ENCODE measurements around the gene IRF8. TPM values are rescaled to one million over a fixed set of nuclear protein-coding genes. Genes with fewer than 3 reads are reported as not detected.

Gene IRF8
- total RNA-seq, 1 donor from 2014 or later, result not detected

- no peak for DNase-seq (ENCODE audit: low read depth)
- no peak for TF ChIP-seq CTCF (IDR thresholded peaks at IDR 0.05; ENCODE audit: insufficient read depth, low read length, severe bottlenecking)
- FAIRE-seq, result no peak
- Histone ChIP-seq H3K4me3 (ENCODE audit: low read depth, low read length) (no peak overlapping the region), H3K27me3 (ENCODE audit: control insufficient read depth, insufficient read depth, low read length) (no peaks in the 10 kb centered on the region), H3K36me3 (ENCODE audit: control insufficient read depth, insufficient read depth, low read length) (no peaks in the 10 kb centered on the region)
Measured at GRCh38 chr16:85952197-85952596, 53.2 kb downstream of the IRF8 start.

DNA sequence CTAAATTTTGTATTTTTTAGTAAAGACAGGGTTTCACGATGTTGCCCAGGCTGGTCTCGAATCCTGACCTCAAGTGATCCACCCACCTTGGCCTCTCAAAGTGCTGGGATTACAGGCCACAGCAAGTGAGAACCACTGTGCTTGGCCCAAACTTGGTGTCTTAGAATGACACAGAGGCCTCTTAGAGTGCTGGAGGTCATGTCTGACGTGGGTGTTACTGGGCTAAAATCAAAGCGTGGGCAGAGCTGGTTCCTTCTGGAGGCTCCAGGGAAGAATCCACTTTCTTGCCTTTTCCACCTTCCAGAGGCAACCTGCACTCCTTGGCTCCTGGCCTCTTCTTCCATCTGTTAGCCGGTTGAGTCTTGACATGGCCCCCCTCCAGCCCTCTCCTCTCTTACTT is 53.8 kb downstream of the IRF8 start:
- H3K36me3 ChIP-seq (ENCODE audit: control insufficient read depth, insufficient read depth, low read length), result no peaks in the 10 kb centered on the region
- FAIRE-seq (no peak), DNase-seq (ENCODE audit: low read depth) (no peak)
- no peak for TF ChIP-seq CTCF (IDR thresholded peaks at IDR 0.05; ENCODE audit: insufficient read depth, low read length, severe bottlenecking)
- H3K27me3 ChIP-seq (ENCODE audit: control insufficient read depth, insufficient read depth, low read length), result no peaks in the 10 kb centered on the region
- H3K4me3 ChIP-seq (ENCODE audit: low read depth, low read length), result no peak overlapping the region

DNA sequence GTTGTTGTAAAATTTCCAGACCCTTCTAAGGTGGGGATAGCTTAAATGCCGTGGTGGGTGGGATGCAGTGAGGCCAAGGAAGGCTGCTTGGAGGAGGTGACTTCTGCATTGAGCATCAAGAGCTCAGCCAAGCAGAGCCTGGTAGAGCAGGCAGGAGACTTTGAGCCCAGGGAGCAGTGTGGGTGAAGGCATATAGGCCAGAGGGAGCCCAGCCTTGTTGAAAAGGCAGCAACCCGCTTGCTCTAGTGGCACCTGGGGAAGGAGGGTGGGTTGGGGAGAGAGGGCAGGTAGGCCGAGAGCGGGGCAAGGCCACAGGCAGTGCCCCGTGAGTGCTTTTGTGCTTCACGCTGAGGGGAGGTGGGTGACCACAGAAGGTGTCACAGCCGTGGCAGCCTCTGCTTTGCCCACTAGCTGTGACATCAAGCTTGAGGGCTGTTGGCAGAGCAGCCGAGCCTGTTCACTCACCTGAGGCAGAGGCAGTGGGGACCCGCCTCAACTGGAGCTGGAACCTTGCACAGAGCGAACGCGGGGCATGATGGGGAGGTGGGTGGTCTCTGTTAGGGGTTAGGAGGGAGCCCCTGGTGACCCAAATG is 56.1 kb downstream of the IRF8 start:
- no peaks in the 10 kb centered on the region for H3K36me3 ChIP-seq (ENCODE audit: control insufficient read depth, insufficient read depth, low read length)
- TF ChIP-seq CTCF (IDR thresholded peaks at IDR 0.05; ENCODE audit: insufficient read depth, low read length, severe bottlenecking), result no peak
- no peak overlapping the region for H3K4me3 ChIP-seq (ENCODE audit: low read depth, low read length)
- no peaks in the 10 kb centered on the region for H3K27me3 ChIP-seq (ENCODE audit: control insufficient read depth, insufficient read depth, low read length)
- DNase-seq (ENCODE audit: low read depth) (no peak), FAIRE-seq (no peak)

DNA sequence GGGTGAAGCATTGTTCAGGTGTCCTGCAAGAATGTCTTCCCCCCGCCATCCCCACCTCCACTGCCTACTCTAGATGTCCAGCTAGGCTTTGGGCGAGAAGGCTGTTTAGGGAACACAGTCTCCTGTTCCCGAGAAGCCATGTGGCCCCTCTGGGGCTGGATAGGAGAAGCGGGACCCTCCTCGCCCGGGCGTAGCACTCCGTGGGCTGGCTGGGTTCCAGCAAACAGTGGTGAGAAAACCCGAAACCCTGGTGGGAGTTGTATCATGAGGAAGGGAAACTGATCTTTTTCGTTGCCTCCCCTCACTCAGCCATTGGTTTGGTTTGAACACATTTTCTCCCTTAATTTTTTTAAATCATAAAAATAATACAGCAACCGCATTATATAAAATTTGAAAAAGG is 56.6 kb downstream of the IRF8 start:
- no peak for TF ChIP-seq CTCF (IDR thresholded peaks at IDR 0.05; ENCODE audit: insufficient read depth, low read length, severe bottlenecking)
- no peak for DNase-seq (ENCODE audit: low read depth)
- H3K4me3 ChIP-seq (ENCODE audit: low read depth, low read length), result no peak overlapping the region
- no peaks in the 10 kb centered on the region for H3K27me3 ChIP-seq (ENCODE audit: control insufficient read depth, insufficient read depth, low read length)
- no peaks in the 10 kb centered on the region for H3K36me3 ChIP-seq (ENCODE audit: control insufficient read depth, insufficient read depth, low read length)
- no peak for FAIRE-seq

DNA sequence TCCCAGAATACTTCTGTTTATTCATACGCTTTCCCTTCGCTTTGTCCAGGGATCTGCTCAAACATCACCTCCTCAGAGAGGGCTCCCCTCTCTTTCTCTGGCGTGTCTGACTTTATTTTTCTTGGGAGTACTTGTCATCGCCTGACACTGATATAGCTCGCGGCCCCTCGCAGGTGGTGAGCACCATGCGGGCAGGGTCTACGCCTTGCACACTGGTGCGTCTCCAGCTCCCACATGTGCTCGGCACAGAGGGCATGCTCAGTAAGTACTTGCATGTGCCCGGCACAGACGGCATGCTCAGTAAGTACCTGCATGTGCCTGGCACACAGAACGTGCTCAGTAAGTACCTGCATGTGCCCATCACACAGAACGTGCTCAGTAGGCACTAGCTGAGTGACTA is 57.5 kb downstream of the IRF8 start:
- Histone ChIP-seq H3K27me3 (ENCODE audit: control insufficient read depth, insufficient read depth, low read length) (no peaks in the 10 kb centered on the region), H3K4me3 (ENCODE audit: low read depth, low read length) (no peak overlapping the region), H3K36me3 (ENCODE audit: control insufficient read depth, insufficient read depth, low read length) (no peaks in the 10 kb centered on the region)
- FAIRE-seq (no peak), DNase-seq (ENCODE audit: low read depth) (no peak)
- no peak for TF ChIP-seq CTCF (IDR thresholded peaks at IDR 0.05; ENCODE audit: insufficient read depth, low read length, severe bottlenecking)

DNA sequence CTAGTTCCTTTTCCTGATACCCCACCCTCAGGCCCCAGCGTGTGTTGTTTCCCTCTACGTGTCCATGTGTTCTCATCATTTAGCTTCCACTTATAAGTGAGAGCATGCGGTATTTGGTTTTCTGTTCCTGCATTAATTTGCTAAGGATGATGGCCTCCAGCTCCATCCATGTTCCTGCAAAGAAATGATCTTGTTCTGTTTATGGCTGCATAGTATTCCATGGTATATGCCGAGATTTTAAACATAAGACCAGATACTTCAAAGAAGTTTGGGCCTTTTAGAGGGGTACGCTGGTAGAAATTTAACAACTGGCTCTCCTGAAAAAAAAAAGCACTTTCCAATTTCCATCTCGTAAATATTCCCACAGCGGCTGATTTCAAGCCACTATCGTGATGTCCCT is 59.8 kb downstream of the IRF8 start:
- Histone ChIP-seq H3K27me3 (ENCODE audit: control insufficient read depth, insufficient read depth, low read length) (peaks cover 2% of the 10 kb centered on the region), H3K4me3 (ENCODE audit: low read depth, low read length) (no peak overlapping the region), H3K36me3 (ENCODE audit: control insufficient read depth, insufficient read depth, low read length) (no peaks in the 10 kb centered on the region)
- DNase-seq (ENCODE audit: low read depth) (no peak), FAIRE-seq (no peak)
- no peak for TF ChIP-seq CTCF (IDR thresholded peaks at IDR 0.05; ENCODE audit: insufficient read depth, low read length, severe bottlenecking)

Data from bronchial epithelial cell (primary cell).